ENCODE results near the gene TMEM232. TPM values are rescaled to one million over a fixed set of nuclear protein-coding genes. Genes with fewer than 3 reads are reported as not detected.
"Not testable (repeated sequence)": the region's sequence is repeated elsewhere in the genome, so short reads cannot be mapped to it uniquely, and the experiment has no call there.

The TMEM232 gene
- total and polyA plus RNA-seq, 2 experiments from 2014 or later, result 1.3 to 1.9 TPM

GRCh38 chr5:110536120-110537115 lies 190.1 kb downstream of the TMEM232 start (continued):
- TF ChIP-seq ZNF462 (CRISPR knock-in tag; IDR thresholded peaks at IDR 0.05) (peak; percentile 80), ETS1 (IDR thresholded peaks at IDR 0.05) (no peak), ZNF114 (CRISPR knock-in tag; IDR thresholded peaks at IDR 0.05) (0 out of 2 replicates have a peak, but pooled peaks have one; percentile 14), REST (IDR thresholded peaks at IDR 0.05; ENCODE audit: unreplicated experiment) (no peak), JUNB (IDR thresholded peaks at IDR 0.05; ENCODE audit: unreplicated experiment) (no peak)

GRCh38 chr5:110535146-110535545 lies 191.3 kb downstream of the TMEM232 start:
- ATAC-seq; H3K36me3 ChIP-seq (ENCODE audit: insufficient read depth); H3K27ac Mint-ChIP-seq; H3K4me3 ChIP-seq; H2AFZ ChIP-seq; H3F3A ChIP-seq (replicated peaks; ENCODE audit: low read depth); H3K4me1 Mint-ChIP-seq; H3K79me2 ChIP-seq (replicated peaks; ENCODE audit: insufficient read depth); H3K9me3 Mint-ChIP-seq; H4K20me1 ChIP-seq (replicated peaks; ENCODE audit: insufficient read depth); H3K27me3 Mint-ChIP-seq (ENCODE audit: insufficient read depth, low read depth, poor library complexity); H3K4me3 Mint-ChIP-seq; H3K36me3 Mint-ChIP-seq (ENCODE audit: low read depth); H3K27me3 ChIP-seq (ENCODE audit: insufficient read depth): not testable (repeated sequence)
- peak; percentile 15 for DNase-seq (ENCODE audit: low spot score)
- H3K9me2 ChIP-seq (ENCODE audit: insufficient read depth), result peaks cover 14% of the 10 kb centered on the region; the same call in 1 of the 2 replicates
- H3K4me2 ChIP-seq, result peak overlapping the region; percentile 18
- peaks cover 22% of the 10 kb centered on the region for H3K4me1 ChIP-seq (ENCODE audit: insufficient read depth)
- H3K27ac ChIP-seq (ENCODE audit: low read depth), result peak overlapping the region; percentile 98
